Stomach (tissue), 9 donors: ENCODE results near the gene HOXA6. TPM values are rescaled to one million over a fixed set of nuclear protein-coding genes. Genes with fewer than 3 reads are reported as not detected.

Experiments
- DNase-seq, 2 donors: peaks; one replicate each; pipeline versions ENCODE4 v3.0.0 to v3.0.0-alpha.2; 2013 to 2019
- H3K27ac ChIP-seq, 5 donors: fragments of 200-600 bp in 4 of 5; sonication (generic) in 4 of 5; one replicate each; pipeline ENCODE4 v1.5.1; 2013 to 2019; ENCODE audit warnings: mild to moderate bottlenecking in 1 of 5, moderate library complexity in 1 of 5
- H3K27me3 ChIP-seq, 3 donors: fragments of 200-600 bp; sonication (generic); one replicate each; pipeline ENCODE4 v1.5.1; 2017 to 2019; ENCODE audit warnings: mixed run types in 1 of 3
- H3K36me3 ChIP-seq, 4 donors: fragments of 200-600 bp; sonication (generic); 1 replicate in 3 of 4; 2 replicates in 1 of 4; pipeline ENCODE4 v1.5.1; 2016 to 2019
- H3K4me1 ChIP-seq, 4 donors: fragments of 200-600 bp; sonication (generic); one replicate each; pipeline ENCODE4 v1.5.1; 2016 to 2019
- H3K4me3 ChIP-seq, 4 donors: fragments of 200-600 bp; sonication (generic) in 3 of 4; one replicate each; pipeline ENCODE4 v1.5.1; 2016 to 2019; ENCODE audit warnings: mild to moderate bottlenecking in 1 of 4
- H3K9me3 ChIP-seq, 4 donors: fragments of 200-600 bp; sonication (generic); one replicate each; pipeline ENCODE4 v1.5.1; 2016 to 2019
- EP300 ChIP-seq: sonication (generic); formaldehyde crosslinking; IDR thresholded peaks from one replicate; pipeline ENCODE4 v1.6.1; 2017; ENCODE audit warnings: antibody characterized with exemption
- POLR2A ChIP-seq, 4 donors: fragments of 450-650 bp; IDR thresholded peaks; one replicate each; pipeline ENCODE4 v1.6.1; 2016; ENCODE audit warnings: antibody characterized with exemption in 4 of 4, control low read depth in 2 of 4, mild to moderate bottlenecking in 1 of 4, moderate library complexity in 1 of 4
- POLR2AphosphoS5 ChIP-seq, 3 donors: sonication (generic); formaldehyde crosslinking; IDR thresholded peaks; one replicate each; pipeline ENCODE4 v1.6.1; 2016; ENCODE audit warnings: antibody characterized with exemption in 3 of 3
- WGBS, 5 donors: extraction: QIAGEN DNeasy Blood & Tissue Kit in 3 of 5; methylation state at CpG; one replicate each; pipeline versions ENCODE4 v1.1.5 to v1.1.7; 2013 to 2018; 5-methylcytosine and 5-hydroxymethylcytosine counted together
- intact Hi-C: fragments of 100-400 bp; cut with DNase I; formaldehyde crosslinking; loops from one replicate; pipeline ENCODE4 v1.15.1; 2023; ENCODE audit warnings: low total_unique reads
- polyA plus RNA-seq, 3 donors: library from polyadenylated mRNA; stranded (reverse); fragments of 200-250 nt; gene quantifications; one replicate each; pipeline ENCODE4 v1.2.3, GENCODE V29; 2013
- total RNA-seq, 5 donors: library from RNA; depleted of rRNA; stranded (reverse); fragments of >200 nt; gene quantifications; one replicate each; pipeline versions ENCODE4 v1.1.0 to v1.2.3, GENCODE V29; 2014 to 2016
- TF ChIP-seq, protein P1 (sequence below), 7 experiments: fragments of 450-650 bp in 4 of 7; fragments of 200-600 bp in 3 of 7; sonication (generic) in 3 of 7; IDR thresholded peaks; one replicate each; pipeline ENCODE4 v1.5.1; 2016 to 2019; ENCODE audit warnings: antibody characterized with exemption in 7 of 7, control low read depth in 2 of 7, mild to moderate bottlenecking in 1 of 7
- donor health status: healthy with polysubstance abuse.
- donor health status: Bipolar disorder and iron deficiency.
- donor health status: healthy.

HOXA6 gene
- total and polyA plus RNA-seq, 8 donors: 0.81 to 12.7 (median 3.7) TPM; not detected in 5

DNA sequence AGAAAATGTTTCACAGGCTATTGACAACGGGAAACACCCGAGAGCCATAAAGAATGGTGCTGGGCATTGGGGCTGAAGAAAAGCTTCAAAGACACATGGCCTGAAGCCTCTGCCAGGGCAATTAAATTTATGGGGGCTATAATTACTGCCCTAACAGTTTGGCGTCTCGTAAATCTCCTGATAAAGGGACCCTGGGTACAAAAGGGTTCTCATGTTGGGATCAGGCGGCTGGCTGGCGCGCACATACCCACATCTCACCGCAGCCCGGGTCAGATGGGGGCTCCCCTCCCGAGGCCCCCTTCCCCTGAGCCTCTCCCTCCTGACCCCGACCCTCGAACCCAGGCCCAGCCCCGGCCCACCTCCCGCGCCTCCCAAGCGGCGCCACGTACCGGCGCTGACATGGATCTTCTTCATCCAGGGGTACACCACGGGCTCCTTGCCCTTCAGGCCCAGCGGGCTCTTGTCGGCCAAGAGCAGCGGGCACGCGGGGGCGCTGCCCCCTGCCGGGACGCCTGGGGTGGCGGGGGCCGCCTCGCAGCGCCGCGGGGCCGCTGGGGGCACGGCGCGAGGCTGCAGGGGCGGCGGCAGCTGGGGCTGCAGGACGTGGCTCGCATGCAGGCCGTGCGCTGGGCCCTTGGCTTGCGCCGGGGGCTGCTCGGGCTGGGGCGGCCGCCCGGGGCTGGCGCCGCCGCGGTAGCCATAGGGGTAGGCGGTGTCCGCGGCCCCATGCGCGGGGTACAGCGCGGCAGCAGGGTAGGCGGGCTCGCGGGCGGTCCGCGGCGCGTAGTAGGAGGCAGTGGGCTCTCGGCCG, 17.6 kb downstream of the HOXA6 start:
- TF ChIP-seq EP300 (no peak), POLR2A (IDR thresholded peaks at IDR 0.05) (no peak), POLR2AphosphoS5 (IDR thresholded peaks at IDR 0.05) (no peak)
- TF ChIP-seq, protein P1, sequence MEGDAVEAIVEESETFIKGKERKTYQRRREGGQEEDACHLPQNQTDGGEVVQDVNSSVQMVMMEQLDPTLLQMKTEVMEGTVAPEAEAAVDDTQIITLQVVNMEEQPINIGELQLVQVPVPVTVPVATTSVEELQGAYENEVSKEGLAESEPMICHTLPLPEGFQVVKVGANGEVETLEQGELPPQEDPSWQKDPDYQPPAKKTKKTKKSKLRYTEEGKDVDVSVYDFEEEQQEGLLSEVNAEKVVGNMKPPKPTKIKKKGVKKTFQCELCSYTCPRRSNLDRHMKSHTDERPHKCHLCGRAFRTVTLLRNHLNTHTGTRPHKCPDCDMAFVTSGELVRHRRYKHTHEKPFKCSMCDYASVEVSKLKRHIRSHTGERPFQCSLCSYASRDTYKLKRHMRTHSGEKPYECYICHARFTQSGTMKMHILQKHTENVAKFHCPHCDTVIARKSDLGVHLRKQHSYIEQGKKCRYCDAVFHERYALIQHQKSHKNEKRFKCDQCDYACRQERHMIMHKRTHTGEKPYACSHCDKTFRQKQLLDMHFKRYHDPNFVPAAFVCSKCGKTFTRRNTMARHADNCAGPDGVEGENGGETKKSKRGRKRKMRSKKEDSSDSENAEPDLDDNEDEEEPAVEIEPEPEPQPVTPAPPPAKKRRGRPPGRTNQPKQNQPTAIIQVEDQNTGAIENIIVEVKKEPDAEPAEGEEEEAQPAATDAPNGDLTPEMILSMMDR (IDR thresholded peaks at IDR 0.05): no peak
- WGBS, 5 donors: 10 to 31% (median 18%) methylated on average over 20 to 72 of the region's 72 CpGs

DNA sequence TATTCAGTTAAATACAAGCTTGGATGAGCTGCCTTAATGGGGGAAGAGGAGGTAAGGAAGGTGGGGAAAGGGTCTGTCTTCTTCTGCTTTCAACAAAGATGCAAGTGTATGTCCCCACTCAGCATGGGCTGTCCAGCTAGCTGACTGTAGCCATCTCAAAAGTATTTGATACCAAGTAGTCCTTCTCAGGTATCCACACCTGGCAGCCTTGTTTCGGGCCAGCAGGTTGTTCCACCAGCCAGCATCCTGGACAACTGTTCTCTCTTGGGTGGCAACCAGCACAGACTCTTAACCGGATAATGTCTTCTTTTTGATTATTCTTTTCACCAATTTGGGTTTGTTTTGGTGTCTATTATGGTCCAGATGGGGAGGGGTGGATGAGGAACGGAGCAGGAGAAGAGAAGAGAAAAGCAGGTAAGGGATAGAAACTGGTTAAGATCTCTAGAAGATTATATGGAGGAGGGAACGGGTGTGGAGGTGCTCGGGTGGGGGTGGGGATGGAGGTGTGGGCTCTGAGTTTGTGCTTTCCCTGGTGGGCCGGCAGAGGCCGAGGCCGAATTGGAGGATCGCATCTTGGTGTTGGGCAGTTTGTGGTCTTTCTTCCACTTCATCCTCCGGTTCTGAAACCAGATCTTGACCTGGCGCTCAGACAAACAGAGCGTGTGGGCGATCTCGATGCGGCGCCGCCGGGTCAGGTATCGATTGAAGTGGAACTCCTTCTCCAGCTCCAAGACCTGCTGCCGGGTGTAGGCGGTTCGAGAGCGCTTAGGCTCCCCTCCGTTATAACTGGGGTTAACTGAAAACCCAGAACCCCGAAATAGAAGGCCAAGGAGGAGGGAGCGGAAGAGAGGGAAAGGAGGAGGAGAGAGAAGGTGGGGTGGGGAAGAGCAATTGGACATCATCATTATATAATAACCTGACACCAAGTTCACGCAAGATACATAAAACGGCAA, 18.5 kb downstream of the HOXA6 start:
- Histone ChIP-seq H3K9me3 (no peaks in the 10 kb centered on the region), H3K27me3 (peaks cover 0 to 94% (median 51%) of the 10 kb centered on the region in 3 donors), H3K36me3 (no peaks in the 10 kb centered on the region), H3K27ac (peak overlapping the region; percentile 26 to 99 (median 83)), H3K4me3 (peak overlapping the region; percentile 58 to 70 (median 68)), H3K4me1 (peaks cover 3 to 81% (median 36%) of the 10 kb centered on the region in 4 donors)
- intact Hi-C loops: no loop called here
- TF ChIP-seq, protein P1 (IDR thresholded peaks at IDR 0.05): no peak
- no peak for TF ChIP-seq EP300
- TF ChIP-seq POLR2AphosphoS5 (IDR thresholded peaks at IDR 0.05): no peak
- no peak for TF ChIP-seq POLR2A (IDR thresholded peaks at IDR 0.05)
- no peak for DNase-seq
- 53 to 73% (median 60%) methylated on average over 27 to 28 of the region's 28 CpGs for WGBS, 5 donors

More for the DNA sequence above, 17.6 kb downstream of the HOXA6 start:
- Histone ChIP-seq H3K27me3 (peaks cover 0 to 94% (median 50%) of the 10 kb centered on the region in 3 donors), H3K4me1 (peaks cover 1 to 83% (median 37%) of the 10 kb centered on the region in 4 donors), H3K9me3 (no peaks in the 10 kb centered on the region), H3K27ac (peak overlapping the region; percentile 69 to 99 (median 83)), H3K36me3 (no peaks in the 10 kb centered on the region), H3K4me3 (peak overlapping the region; percentile 58 to 70 (median 68))
- peak in 1 of 2 donors; percentile 72 for DNase-seq
- intact Hi-C loops: no loop called here

DNA sequence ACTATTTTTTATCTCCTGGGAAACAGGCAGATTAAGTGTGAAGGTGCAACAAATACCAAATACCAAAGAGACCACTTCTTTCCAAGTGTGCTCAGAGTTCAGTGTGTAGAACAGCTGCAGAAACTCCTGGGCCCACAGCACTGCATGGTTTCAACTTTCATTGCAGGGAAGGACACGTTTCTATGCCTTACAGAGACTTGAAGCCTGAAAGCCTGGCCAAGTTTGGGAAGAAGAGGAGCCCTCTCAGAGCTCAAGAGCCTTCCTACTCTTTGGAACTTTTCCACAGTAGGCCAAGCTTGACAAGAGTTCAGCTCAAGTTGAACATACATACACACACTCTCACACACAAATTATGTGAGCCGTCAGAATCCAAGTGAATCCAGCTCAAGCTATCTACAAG, 19.5 kb downstream of the HOXA6 start:
- intact Hi-C loops: no loop called here
- Histone ChIP-seq H3K9me3 (no peaks in the 10 kb centered on the region), H3K27me3 (peaks cover 0 to 94% (median 56%) of the 10 kb centered on the region in 3 donors), H3K27ac (peak overlapping the region in 3 of 5 donors; percentile 83 to 99 (median 96)), H3K4me1 (peaks cover 0 to 81% (median 33%) of the 10 kb centered on the region in 4 donors), H3K36me3 (no peaks in the 10 kb centered on the region), H3K4me3 (no peak overlapping the region)
- TF ChIP-seq POLR2A (IDR thresholded peaks at IDR 0.05): no peak
- TF ChIP-seq EP300: no peak
- TF ChIP-seq, protein P1 (IDR thresholded peaks at IDR 0.05): no peak
- TF ChIP-seq POLR2AphosphoS5 (IDR thresholded peaks at IDR 0.05): no peak
- WGBS, 5 donors: 42 to 61% (median 55%) methylated on average over 2 of the region's 2 CpGs
- peak in 1 of 2 donors; percentile 86 for DNase-seq
